GM18868 (cell line): ENCODE measurements around the gene ZNF837.
"Not testable (repeated sequence)": the region's sequence is repeated elsewhere in the genome, so short reads cannot be mapped to it uniquely, and the experiment has no call there.

Source experiments
- ATAC-seq: cut with Tn5 transposase; IDR thresholded peaks from one replicate; pipeline ENCODE4 v1.9.1; 2021; ENCODE audit warnings: mild to moderate bottlenecking, moderate library complexity; ENCODE audit not compliant: unreplicated experiment

Gene ZNF837

DNA sequence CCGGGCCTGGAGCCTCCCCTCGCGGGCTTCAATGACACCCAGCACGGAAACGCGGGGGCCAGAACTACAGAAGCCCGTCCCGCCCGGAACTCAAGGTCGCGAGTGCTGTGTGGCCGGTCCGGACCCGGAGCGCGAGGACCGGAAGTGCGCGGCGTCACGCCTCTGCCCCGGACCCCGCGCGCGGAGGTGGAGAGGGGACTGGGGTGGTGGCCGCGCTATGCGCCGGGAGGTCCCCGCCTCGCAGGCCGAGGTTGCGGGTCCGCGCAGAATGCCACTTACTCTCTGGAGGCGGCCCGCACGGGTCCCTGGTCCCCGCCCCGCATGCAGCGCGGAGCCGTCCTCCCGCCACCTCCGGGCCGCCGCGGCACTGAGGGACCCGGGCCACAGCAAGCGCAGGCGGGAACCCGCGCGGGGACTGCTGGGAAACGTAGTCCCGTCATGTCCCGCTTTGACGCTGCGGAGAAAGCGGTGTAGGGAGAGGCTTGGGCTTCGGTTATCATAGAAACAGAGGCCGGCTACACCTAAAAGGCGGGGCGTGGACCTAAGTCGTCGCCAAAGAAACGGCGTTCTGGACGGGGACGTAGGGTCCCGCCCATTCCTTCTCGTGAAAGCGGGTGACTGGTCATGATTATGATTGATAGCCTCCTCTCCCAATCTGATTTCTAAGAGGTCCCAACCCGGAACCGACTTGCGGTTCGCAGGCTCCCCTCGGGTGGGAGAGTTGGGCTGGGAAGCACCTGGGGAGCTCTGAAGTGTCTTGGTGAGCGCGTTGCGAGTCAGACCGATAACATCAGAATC is at the start of gene ZNF837:
TSS of gene ZNF837 (minus strand) at position 369 of the 798 bp plus-strand sequence. CDS start 11,698 bp downstream, outside the sequence.
- peak; percentile 82 for ATAC-seq

DNA sequence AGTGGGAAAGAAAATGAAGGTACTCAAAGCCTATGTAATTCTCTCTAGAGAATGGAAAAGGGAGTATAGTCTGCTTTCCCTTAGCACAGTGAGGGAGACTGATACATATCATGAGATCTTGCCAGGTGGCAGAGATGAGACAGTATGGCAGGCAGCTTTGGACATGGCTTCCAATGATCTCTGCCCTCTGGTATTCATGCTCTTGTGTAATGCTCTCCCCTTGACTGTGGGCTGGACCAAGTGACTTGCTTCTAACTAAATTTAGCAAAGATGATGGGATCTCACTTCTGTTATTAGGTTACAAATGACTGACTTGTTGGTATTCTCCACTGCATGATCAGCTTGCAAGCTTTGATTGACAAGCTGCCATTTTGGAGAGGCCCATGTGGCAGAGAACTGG is 48.9 kb upstream of the ZNF837 start:
- ATAC-seq, result no peak

DNA sequence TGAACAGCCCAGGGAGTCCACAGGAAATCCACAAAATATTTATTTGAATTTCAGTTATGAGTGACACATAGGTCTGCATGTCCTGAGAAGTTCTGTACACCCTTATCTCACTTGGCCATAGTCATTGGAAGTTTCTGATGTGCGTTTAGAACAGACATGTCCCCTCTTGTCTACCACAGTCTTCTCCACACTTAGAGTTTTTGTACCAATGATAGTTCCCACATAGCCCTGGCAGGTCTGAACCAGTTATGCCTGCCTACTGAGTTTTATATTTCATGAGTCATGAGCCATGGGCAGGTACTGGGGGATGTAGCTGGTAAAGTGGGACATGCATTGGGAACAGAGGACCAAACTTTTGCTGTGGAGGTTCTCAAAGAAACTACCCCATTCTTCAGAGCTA is 47.8 kb upstream of the ZNF837 start:
- no peak for ATAC-seq

DNA sequence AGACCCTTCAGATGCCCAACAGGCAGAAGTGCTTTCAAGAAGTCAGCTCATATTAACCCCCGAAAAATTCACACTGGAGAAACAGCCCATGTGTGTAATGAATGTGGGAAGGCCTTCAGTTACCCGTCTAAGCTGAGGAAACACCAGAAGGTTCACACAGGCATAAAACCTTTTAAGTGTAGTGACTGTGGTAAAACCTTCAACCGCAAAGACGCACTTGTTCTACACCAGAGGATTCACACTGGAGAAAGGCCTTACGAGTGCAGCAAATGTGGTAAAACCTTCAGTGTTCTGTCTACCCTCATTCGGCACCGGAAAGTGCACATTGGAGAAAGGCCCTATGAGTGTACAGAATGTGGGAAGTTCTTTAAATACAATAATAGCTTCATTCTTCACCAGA is 36.2 kb upstream of the ZNF837 start:
- ATAC-seq, result no peak

DNA sequence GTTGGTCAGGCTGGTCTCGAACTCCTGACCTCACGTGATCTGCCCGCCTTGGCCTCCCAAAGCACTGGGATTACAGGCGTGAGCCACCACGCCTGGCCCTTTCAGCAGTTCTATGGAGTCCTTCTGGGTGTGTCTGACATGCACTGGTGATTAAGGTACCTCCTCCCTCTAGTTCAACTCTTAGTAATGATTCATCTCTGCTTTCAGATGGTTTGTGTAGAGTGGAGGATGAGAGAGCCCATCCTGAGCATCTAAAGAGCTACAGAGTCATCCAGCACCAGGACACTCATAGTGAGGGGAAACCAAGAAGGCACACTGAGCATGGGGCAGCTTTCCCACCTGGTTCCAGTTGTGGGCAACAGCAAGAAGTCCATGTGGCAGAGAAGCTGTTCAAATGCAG is 35.8 kb upstream of the ZNF837 start:
- no peak for ATAC-seq

DNA sequence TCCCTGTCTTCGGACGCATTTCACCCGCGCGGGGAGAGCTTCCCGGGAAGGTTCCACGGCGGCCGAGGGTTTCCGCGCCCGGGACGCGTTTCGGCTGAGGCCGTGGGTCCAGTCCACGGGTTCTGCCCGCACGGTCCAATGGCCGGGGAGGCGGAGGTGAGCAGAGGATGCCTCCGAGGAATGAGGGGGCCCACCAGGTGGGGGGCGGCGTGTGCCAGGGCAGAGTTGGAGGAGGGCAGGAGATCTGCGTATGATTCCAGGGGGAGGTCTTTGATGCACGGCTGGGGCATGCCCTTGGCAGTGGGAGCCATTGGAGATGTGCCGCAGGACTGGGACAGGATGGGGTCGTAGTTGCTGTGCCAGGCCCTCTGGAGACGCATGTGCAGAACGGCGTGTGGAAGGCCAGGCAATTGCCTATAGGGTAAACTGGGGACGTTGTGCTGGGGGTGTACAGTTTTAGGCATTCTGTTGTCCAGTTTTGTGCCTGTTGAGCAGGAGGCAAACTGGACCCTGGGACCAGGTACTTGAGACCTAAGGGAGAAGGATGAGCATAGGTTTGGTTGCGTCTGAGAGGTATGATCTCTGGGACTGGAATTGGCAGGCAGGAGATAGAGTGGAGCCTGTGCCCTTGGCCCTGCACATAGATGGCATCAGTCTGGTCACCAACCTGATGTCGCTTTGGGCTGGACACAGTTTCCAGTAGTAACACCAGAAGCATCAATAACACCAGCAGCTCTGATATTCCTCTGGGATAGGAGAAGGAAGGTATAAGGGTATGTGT is 28.4 kb upstream of the ZNF837 start:
- ATAC-seq, result no peak

DNA sequence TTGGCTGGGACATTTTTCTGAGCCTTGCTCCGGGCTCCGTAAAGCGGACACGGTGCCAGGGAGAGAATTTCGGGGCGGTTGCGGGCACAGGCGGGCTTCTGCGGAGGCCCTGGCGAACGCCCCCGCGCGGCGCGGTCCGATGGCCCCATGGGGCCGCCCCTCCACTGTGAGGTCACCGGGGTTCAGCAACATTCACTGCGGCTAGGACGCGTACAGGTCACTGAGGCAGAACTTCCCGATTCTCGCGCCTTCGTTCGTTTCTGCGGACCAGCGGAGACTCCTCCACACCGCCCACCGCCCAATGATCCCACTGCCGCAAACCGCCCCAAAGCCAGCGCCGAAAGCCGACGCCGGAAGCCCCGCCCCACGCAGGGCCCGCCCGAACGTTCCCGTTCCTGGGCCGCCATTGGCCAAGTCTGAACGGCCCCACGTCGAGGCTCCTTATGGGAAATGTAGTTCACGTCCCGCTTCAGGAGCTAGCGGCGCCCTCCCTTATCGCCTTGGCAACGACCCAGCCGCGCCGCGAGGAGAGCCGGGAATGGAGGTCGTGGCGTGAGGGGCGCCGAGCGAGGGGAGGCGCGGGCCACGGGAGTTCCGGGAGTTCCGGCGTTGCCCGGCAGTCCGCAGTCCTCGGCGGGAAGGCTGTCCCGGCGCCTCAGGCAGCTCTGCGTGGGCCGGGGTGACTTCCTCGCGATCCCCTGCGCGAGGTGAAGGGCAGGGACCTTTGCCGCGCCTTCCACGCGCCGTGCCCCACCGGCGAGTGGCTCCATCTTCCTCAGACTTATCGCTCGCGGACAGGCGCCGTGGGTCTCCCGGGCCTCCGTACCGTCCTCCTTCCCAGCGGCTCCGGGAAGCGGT is 27.6 kb upstream of the ZNF837 start, which contains the start of gene ZNF584:
TSS of gene ZNF584 (plus strand) at position 498 of the 858 bp plus-strand sequence. CDS start 499 bp downstream, outside the sequence.
- peak; percentile 94 for ATAC-seq

DNA sequence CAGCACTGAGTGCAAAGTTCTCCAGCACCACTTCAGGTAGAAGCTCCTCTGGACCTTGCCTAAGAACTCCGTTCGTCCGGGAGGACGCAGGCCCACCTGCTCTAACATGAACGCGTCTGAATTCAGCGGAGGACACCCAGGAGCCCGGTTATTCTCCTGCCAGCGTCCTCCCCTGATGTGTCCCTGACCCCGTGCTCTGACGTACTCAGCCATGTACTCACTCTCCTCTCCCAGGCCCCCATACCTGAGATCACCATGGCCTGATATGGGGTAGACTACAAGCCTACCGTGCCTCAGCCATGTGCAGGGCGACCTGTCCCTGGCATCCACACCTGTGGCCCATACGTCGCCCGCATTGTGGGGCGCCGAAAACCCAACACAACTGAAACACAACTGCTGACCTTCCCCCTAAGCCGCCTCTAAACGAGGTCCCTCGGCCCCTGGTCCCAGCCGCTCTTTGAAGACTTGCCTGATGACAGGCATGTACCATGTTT is 26.9 kb upstream of the ZNF837 start:
- ATAC-seq, result no peak

DNA sequence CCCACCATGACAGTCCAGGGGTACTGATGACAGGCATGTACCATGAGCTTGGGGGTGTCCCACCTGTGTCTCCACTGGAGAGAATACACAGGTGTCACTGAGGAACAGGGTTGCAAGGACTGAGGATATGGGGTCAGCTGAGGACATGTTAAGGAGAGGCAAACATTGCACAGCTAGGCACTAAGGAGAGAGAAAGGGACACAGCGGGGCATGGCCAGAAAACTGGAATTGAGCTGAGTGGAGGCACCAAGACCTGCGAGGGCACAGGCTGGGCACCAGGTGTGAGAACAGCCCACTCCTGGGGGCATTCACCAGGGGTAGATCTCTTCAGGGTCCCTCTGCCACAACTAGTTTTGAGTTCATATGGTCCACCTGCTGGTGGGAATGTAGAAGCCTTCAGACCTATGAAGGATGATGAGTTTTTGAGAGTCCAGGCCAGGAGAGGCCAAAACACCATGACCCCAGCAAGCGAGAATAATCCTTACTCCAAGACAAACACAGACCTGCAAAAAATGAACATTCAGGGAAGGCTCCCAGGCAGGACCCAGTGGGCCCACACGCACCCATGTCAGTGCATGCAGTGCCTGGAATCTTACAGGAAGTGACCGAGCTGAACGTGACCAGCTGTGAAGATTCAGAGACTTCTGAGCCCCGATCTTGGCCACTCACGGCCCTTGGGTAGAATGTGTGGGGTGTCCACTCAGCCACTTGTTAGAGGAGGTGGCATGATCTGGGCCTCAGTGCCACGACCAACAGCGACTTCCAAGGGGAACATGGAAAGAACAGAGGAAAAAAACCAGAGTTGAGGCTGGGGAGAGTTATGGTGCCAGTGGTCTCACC is 26.2 kb upstream of the ZNF837 start:
- no peak for ATAC-seq

DNA sequence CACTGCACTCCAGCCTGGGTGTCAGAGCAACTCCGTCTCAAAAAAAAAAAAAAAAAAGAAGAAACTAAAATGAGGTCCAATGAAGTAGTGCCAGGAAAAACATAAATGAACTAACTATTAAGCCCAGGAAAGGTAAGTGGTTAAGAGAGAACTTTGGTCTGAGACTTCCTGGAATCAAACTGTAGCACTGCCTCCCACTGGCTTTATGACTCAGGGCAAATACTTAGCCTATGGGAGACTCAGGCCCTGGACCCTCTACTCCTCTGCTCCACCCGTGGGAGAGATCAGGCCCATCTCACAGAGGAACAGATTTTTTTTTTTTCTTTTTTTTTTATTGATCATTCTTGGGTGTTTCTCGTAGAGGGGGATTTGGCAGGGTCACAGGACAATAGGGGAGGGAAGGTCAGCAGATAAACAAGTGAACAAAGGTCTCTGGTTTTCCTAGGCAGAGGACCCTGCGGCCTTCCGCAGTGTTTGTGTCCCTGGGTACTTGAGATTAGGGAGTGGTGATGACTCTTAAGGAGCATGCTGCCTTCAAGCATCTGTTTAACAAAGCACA is 23.2 kb upstream of the ZNF837 start:
- not testable (repeated sequence) for ATAC-seq

DNA sequence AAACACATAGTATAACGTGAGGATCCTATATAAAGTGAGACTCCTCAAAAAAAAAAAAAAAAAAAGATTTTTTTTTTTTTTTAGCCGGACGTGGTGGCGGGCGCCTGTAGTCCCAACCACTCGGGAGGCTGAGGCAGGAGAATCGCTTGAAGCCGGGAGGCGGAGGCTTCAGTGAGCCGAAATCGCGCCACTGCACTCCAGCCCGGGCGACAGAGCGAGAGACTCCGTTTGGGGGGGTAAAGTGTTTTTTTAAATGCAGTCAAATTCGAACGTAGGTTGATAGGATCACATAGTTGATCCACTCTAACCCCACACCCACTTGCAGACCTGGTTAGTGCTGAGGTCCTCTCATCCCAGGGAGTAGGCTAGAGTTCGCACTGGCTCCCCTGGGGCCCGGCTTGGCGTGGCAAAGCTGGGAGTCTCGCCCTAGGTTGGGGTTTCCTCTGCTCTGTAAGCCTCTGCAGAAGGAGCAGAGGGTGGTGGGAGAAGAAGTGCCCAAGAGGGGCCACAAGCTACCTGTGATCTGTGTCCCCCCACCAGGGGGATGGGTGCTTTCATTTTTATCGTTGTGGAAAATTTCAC is 21.1 kb upstream of the ZNF837 start:
- ATAC-seq, result no peak

DNA sequence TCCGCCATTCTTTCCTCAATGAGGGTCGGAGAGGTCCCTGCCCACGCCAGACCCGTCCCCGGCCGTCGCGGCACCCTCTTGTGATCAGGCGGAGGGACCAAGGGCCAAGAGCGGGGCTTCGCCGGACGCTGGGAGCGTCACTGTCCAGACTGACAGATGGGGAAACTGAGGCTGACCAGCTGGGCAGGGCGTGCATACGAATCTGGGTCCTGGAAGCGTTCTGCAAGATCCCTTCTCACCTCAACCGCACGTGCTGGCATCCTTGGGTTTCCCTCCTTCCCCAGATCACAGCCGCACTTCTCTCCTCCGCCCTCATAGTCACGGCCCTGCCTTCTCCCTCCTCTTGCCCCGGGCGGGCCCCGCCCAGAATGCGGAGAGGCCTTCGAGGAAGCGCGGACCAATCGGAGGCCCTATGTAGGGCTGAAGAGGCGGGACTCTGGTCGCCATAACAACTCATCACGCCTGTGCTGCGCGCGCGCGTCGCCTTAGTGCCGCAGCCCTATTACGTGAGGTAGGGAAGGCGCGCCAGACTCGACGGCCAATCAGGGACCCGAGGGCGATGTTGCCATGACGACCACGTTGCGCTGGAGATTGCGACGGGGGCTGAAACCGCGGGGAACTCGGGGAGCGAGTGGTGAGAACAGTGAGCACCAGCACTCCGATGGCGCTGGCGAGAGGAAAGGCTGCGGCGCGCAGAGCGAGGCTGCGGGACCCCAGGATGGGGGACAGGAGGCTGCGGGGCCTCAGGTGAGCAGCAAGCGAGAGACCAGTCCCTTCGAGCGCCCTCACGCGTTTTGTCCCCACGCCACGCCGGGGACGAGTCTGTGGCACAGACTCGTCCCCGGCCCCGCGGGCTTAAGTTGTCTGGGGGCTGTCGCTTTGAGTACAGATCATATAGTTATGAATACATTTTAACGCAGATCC is 20.3 kb upstream of the ZNF837 start:
- ATAC-seq, result peak; percentile 98

DNA sequence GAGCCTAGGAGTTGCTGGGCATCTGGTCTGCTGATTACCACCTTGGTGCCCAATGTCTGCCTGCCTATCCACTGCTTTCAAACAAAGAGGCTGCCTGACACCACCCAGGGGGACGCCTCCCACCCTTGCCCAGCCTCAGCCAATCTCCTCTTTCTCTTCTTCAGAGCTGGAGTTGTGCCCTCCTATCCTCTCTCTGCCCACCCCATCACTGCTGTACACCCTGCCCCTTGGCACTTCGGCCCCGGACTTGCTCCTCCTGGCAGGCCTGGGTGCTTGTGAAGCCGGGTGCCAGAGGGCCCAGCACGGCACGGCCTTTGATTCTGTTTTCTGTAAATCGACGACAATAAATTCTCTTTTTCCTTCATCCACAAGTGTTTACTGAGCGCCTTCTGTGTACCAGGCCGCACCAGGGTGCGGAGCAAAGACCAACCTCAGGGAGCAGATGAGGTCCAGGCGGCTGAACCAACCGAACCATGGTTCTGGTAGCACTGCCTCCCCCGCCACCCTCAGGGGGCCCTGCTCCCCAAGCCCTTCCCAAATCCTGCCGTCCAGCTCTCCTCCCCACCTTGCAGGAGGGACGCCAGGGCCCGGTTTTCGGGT is 19.6 kb upstream of the ZNF837 start:
- no peak for ATAC-seq

DNA sequence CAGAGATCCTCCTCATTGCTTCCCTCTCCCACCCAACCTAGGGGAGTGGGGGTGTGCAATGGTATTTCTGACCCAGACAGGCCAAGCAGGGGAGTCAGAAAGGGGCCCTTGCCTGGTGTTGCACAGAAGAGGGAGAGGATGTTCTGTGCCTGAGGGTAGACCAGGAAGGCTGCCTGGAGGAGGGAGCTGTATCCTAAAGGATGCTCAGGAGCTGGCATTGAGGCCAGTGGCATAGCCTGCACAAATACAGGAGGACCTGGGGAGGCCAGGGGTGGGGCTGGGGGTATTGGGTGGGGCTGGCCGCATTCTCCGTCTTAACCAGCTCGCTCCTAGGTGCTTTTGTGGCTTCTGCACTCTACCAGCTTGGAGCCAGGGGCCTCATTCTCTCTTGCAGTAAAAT is 19.1 kb upstream of the ZNF837 start:
- no peak for ATAC-seq

DNA sequence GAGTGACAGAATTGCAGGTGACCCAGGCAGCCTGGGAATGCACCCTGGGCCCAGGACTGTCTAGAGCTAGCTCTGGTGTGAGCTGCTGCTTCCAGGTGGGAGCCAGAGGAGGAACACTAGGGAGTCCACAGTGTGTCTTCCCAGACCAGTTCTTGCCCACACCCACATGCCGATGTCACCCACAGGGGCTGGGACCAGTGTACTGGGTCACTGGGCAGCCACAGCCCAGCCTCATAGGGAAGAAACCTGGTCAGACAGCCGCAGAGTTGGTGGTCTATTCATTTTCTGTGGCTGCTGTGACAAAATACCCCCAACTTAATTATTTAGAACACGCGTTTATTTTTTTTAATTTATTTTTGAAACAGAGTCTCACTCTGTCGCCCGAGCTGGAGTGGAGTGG is 17.7 kb upstream of the ZNF837 start:
- no peak for ATAC-seq

DNA sequence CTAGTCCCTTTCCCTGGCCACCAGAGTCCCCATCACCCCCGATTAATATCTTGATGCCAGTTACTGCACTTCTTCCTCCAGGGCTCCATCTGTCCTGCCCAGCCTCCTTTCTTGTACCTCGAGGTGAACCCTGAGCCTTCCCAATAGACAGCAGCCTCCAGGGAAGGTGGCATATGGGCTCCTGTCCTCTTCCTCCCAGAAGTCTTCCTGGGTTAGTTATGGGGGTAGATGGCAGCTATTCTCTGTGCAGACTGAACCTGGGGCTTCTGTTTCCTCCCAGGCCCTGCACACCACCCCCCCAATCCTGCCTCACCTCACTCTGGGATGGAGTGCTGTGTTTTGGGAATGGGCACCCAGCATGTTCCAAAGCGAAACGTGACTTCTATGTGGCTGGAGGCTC is 17.3 kb upstream of the ZNF837 start:
- ATAC-seq, result no peak

DNA sequence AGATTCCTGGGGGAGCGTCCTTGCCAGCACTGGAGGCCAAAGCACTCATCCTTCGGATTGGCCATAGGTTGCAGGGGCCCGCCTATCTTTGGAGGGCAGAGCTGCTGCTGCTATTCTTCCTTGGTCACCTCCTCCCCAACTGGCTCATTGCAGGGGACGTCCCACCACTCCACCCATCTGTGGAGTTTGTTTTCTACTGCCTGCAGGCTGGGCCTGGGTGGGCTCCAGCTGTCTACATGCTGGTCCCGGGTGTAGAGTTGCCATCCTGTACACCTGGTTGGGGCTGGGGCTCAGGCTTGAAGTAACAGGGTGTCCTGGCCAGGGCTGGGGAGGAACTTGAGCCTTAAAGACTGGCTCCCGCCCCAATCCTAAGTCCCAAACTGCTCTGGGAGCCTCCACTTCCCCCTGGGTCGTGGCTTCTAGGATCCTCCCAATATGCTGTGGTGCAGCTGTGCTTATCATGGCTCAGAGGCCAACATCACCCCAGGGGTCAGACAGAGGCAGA is 16.8 kb upstream of the ZNF837 start:
- no peak for ATAC-seq
